Measurements from ENCODE around the gene SPSB1. TPM values are rescaled to one million over a fixed set of nuclear protein-coding genes. Genes with fewer than 3 reads are reported as not detected.
A peak's percentile ranks its signal among the peaks of the same experiment; 100 is the strongest.

Gene SPSB1
- polyA plus RNA-seq, 4 donors, result 11.6 to 14.5 (median 12.6) TPM

DNA sequence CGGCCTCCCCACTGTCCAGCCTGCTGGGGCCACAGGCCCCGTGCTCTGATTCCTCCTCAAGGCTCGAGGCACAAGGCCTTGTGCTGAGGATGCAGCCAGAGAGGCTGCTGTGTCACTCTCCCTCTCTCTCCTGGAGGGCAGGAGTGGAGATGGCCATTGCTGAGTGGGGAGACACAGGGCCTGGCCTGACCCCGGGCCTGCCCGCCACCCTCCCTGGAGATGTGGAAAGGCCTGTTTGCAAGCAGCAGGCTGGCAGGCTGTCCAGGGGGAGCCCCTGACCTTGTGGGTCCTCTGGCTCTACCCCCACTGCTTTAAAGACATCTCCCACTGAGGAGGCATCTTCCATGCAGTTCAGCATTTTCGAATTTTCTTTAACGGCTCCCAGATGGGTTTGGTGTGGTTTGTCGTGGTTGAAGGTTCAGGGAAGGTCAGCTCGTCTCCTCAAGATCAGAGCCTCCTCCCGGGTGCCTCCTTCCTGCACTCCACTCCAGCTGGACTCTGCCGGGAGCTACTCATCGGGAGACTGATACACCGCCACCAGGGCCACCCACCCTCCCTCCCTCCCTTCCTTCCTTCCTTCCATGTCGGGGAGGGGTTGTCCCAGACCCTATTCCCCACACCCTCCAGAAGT is 69.1 kb downstream of the SPSB1 start:
- DNase-seq (ENCODE audit: low read depth in 4 of 4, low spot score in 3 of 4), result no peak

DNA sequence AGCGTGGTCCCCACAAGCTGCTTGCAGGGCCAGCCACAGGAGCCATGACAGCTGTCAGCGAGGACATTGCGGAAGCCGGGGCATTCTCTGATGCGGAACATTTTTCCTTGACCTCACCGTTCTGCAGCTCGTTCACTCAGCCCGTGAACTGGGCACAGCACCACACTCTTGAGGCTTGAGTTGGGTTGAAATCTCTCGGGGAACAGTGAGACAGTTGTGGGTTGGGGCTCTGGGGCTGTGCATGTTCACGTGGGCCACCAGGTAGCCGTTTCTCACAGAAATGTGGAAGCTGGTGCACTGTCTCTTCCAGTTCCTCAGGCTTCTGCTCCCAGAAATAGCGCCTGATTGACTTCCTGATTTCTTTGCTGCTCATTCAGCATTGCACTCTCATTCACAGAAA is 69.8 kb downstream of the SPSB1 start:
- DNase-seq (ENCODE audit: low read depth in 4 of 4, low spot score in 3 of 4), result no peak

DNA sequence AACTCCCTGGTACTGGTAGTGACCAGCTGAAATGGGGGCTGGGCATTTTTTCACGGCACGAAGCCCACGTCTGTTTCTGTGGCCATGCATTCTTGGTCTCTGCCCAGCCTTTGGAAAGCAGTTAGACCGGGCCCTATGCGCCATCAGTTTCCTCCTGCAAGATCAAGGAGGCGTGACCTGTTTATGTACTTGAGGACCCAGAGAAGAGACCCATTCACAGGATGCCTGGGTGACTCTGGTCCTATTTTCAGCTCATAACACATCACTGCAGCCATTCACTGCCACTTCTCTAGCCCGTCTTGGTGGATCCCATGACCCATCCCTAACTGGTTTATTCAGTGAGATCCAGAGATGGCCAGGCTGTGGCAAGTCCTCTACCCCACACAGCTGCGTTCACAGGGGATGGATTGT is 70.4 kb downstream of the SPSB1 start:
- no peak for DNase-seq (ENCODE audit: low read depth in 4 of 4, low spot score in 3 of 4)

DNA sequence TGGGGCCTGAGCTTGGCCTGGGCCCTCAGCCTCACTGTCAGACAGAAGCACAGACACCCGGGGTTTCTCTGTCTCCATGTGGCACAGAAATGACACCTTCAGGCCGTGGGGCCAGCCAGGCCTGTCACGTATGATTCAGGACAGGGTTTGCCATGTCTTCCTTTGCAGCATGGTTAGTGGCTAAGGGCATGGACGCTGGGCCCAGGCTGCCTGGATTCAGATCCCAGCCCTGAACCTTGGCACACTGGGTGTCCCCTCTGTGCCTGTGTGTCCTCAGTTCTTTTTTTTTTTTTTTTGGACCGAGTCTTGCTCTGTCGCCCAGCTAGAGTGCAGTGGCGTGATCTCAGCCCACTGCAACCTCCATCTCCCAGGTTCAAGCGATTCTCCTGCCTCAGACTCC is 73.6 kb downstream of the SPSB1 start:
- DNase-seq (ENCODE audit: low read depth in 4 of 4, low spot score in 3 of 4), result no peak

DNA sequence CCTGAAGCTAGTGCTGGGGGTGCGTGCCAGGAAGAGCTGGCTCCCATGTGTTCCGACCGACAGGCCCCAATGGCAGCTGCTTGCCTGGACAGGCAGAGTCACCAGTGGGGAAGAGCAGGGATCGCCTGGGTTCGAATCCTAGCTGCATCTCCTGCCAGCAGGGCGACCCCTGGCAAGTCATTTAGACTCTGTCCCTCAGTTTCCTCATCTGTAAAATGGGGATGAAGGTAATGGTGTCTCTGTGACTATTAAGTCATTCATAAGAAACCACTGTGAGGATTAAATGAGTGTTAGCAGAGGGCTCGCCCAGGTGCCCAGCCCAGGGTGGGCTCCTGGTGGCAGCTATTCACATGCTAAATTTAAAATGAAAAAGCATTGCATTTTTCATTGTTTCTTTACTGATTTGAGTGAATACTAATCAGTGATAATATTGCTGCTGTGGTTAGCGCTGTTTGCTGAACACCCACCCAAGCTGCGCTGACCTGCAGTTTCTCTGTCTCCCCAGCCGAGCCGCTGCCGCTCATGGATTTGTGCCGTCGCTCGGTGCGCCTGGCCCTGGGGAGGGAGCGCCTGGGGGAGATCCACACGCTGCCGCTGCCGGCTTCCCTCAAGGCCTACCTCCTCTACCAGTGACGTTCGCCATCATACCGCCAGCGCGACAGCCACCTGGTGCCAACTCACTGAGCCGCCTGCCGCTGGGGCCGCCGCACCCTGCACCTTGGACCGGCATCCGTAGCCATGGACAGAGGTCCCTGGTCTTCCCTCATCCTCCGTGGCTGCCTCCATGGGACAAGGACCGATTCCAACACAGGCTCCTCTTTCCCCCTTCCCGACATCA is 74.5 kb downstream of the SPSB1 start:
- DNase-seq (ENCODE audit: low read depth in 4 of 4, low spot score in 3 of 4), result no peak

DNA sequence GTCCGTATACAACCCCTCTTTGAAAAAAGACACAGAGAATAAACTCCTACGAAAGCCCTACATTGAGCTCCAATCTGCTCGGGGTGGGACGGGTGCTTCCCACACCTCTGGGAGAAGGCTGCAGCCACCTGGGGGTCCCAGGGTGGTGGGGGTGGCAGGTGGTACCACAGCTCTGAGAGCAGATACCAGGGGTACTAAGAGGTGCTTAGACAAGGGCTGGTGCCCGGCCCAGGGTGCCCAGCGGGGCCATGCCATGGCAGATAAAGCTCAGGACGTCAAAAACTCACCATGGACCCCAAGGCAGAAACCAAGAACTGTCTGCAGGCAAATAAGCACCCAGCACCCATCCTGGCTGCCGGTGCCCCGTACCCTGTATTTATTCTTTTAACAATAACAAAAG is 75.1 kb downstream of the SPSB1 start:
- DNase-seq (ENCODE audit: low read depth in 4 of 4, low spot score in 3 of 4), result no peak

DNA sequence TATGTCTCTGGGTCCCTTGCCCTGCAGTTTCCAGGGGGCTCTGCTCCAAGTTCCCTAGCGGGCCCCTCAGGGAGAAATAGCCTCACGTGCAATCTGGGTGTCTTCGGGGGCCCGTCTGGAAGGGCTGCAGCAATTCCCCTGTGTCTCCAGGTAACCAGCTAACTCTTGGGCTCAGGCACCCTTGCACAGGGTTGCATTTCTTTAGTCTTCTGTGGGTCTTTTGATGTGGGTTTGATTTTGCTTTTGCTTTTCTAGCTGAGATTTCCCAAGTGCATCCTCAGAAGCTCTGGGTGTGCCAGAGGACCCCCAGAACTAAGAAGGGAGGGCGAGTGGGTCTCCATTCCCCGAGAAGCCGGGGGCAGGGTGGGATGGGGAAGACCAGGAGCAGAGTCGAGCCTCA is 75.7 kb downstream of the SPSB1 start:
- DNase-seq (ENCODE audit: low read depth in 4 of 4, low spot score in 3 of 4), result no peak

DNA sequence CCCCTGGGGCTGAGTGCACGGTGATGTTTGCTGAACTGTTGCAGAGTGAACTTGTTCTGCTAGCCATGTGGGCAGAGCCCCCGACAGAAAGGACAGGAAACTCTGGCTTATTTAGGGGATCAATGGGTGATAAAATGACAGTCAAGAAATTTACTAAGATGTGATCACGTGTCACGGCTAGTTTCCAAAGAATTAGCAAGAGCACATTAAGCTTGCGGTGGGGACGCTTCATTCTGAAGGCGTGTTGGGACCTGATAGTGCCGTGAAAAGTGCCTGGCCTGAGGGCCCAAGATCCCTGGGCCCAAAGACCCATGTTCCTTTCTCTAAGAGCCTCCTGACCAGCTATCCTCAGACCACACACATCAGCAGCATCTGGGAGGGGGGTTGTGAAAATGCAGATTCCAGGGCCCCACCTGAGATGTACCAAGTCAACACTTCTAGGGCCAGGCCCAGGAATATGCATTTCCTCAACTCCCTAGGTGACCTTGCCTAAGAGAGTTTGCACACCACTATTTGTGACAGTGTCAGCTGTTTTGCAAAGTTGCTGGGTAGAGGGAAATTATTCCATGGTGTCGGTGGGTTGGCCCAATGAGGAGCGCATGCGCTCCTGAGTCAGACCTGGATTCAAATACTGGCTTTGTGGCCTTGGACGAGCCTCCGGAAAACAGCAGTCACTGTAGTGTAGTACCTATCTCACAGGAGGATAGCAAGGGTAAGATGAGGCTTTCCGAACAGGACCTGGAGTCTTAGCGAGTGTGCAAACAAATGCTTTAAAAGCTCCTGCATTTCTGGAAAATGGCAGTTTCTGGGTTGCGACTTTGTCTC is 77.5 kb downstream of the SPSB1 start:
- no peak for DNase-seq (ENCODE audit: low read depth in 4 of 4, low spot score in 3 of 4)

DNA sequence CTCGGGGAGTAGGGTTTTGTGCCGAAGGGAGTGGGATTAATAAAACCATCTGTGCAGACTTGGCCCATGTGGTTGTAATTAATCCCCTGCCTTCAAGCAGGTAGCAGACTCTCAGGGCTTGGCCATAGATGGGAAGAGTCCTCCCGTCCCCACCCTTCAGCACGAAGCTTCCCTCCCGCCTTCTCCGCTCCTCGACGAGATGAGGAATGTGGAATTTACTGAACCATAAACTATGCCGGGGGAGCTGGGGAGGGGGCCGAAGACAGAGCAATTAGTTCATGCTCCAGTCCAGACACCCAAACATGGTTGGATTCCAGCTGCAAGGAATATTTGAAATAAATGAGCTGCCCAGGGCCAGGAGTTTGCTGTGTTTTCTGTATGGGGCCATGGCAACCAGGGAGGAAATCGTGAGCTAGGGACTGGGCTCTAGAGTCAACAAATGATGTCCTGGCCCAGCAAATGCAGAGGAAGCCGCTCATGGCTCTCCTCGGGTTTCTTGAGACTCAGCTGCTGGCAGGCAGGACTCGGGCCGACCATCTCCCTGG is 78.8 kb downstream of the SPSB1 start:
- DNase-seq (ENCODE audit: low read depth in 4 of 4, low spot score in 3 of 4), result peak; percentile 76 to 92 (median 86)

DNA sequence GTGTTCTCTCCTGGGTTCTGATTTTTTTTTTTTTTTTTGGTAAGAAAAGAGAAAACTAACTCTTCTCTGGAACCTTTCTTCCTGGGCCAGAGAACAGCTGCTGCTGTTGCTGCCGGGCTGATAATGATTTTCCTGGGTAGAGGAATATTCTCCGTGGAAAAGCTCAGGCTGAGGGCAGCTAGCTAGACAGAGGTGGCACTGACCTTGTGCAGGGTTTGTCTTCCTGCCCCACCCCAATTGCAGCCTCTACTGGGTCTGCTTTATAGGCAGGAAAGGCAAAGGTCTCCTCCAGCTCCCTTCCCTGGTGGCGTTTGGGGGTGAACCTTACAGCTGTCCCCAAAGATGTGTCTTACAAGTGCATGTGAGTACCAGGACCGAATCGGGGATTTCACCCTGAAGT is 79.3 kb downstream of the SPSB1 start:
- no peak for DNase-seq (ENCODE audit: low read depth in 4 of 4, low spot score in 3 of 4)

DNA sequence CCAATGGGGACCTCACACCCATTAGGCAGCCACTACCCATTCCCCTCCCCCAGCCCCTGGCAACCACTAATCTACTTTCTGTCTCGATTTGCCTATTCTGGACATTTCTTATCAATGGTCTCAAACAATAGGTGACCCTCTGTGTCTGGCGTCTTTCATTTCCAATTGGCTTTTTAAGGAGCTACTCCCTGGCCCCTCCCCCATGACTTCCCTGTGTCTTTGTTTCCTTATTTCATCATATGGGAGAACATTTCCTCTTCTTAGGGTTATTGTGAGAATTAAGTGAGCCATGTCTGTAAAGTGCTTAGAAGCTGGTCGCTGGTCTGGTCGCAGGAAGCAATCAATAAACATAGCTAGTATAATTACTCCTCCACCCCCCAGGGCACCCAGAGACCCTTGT is 80.9 kb downstream of the SPSB1 start:
- DNase-seq (ENCODE audit: low read depth in 4 of 4, low spot score in 3 of 4), result no peak

DNA sequence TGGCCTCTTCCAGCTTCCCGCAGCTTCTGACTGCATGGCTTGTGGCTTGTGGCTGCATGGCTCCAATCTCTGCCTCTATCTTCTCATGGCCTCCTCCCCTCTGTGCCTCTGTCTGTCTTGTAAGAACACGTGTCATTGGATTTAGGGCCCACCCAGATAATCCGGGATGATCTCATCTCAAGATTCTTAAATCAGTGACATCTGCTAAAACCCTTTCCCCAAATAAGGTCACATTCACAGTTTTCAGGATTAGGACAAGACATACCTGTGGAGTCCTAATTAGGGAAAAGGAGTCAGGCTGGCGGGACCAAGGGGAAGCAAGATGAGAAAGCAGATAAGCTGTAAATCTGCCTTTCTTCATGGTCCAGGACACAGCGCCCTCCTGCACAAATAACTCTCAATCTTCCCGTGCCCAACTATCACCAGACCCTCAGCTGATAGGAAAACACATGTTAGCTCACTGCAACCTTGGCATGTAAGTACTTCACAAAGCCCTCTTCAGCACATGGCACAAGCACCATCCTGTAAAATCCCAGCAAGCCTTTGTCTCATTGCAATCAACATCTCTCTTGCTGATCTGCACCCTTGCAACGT is 82.2 kb downstream of the SPSB1 start:
- no peak for DNase-seq (ENCODE audit: low read depth in 4 of 4, low spot score in 3 of 4)

DNA sequence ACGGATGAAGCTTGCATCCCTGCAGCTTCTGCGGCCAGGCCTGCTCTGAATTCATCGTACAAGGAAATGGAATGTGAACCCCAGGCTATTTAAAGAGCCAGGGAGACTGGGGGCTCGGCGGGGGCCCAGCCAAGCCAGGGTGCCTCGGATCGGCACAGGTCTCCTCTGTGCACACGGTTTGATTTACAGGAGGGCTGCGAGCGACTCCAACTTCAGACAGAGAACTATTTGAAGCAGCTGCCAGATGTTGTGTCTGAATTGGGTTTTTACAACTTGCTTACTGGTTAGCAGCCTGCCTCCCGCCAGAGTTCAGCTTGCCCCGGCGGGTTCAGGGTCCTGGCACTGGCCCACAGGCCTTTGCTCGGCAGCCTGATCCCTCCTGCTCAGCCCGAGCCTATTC is 83.2 kb downstream of the SPSB1 start:
- DNase-seq (ENCODE audit: low read depth in 4 of 4, low spot score in 3 of 4), result no peak

DNA sequence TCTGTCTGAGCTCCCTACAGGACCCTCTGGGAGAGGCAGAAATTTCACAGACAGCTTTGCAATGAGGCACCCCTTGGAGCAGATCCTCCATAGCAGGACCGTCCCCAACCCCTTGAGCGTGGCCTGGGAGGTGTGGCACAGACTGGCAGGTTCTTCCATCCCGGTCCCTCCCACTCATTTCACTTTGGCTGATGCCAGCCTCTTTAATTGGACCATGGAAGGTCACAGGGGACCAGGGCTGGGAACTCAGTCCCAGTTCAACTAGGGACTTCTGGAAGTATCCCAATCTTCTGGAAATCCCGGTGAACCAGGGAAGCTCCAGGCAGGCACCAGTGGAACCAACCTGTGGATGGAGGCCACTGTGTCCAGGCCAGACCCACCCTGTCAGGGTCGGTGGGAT is 83.7 kb downstream of the SPSB1 start:
- DNase-seq (ENCODE audit: low read depth in 4 of 4, low spot score in 3 of 4), result no peak

DNA sequence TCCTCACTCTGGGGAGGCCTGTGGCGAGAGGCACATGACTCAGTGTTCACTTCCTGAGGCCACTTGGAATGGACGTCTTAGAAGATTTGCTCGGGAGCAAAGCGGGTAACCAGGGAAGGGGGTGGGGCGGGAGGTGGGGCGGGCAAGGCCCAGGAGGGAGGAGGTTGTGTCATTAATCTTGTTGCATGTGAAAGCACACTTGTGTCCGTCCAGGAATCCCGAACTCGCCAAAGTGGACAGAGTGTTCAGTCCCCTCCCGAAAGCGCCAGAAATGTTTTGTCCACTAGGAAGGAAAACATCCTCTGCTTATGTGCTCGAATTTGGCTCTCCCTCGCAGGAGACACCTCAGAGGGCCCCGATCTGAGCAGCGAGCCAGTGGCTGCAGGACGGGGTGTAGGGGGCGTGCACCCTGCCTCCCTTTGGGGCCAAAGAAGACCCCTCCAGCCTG is 84.2 kb downstream of the SPSB1 start:
- DNase-seq (ENCODE audit: low read depth in 4 of 4, low spot score in 3 of 4), result no peak

DNA sequence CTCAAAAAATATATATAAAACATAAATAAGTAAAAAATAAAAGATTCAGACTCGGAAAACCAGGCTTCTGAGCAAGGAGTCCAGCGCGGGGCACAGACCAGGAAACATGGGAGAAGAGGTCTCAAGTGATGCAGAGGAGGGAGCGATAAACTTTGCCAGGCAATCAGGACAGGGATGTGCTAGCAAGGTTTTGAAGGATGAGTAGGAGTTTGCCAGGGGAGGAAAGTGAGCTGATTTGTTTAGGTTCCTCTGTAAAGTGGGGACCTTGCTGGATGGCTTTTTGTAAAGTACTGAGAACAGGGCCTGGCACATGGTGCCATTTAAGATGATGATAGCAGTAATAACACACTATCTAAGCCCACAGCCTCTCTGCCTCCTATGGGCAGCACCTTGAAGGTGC is 86.1 kb downstream of the SPSB1 start:
- DNase-seq (ENCODE audit: low read depth in 4 of 4, low spot score in 3 of 4), result no peak

DNA sequence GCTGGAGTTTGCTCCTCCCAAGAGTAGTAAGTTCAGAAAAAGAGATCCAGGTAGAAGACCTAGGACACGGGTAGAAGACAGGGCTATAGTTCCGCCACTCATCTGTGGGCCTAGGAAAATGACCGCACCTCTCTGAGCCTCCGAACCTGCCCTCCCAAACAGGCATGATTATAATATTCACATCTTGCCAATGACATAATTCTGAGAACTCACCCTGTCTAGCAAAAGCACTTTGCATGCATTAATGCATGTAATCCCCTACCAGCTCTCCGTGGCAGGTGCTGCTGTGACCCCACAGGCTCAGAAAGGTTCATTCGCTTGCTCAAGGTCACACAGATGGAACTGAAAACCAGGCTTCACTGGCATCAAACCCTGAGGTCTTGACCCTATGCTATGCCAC is 88.0 kb downstream of the SPSB1 start:
- no peak for DNase-seq (ENCODE audit: low read depth in 4 of 4, low spot score in 3 of 4)

DNA sequence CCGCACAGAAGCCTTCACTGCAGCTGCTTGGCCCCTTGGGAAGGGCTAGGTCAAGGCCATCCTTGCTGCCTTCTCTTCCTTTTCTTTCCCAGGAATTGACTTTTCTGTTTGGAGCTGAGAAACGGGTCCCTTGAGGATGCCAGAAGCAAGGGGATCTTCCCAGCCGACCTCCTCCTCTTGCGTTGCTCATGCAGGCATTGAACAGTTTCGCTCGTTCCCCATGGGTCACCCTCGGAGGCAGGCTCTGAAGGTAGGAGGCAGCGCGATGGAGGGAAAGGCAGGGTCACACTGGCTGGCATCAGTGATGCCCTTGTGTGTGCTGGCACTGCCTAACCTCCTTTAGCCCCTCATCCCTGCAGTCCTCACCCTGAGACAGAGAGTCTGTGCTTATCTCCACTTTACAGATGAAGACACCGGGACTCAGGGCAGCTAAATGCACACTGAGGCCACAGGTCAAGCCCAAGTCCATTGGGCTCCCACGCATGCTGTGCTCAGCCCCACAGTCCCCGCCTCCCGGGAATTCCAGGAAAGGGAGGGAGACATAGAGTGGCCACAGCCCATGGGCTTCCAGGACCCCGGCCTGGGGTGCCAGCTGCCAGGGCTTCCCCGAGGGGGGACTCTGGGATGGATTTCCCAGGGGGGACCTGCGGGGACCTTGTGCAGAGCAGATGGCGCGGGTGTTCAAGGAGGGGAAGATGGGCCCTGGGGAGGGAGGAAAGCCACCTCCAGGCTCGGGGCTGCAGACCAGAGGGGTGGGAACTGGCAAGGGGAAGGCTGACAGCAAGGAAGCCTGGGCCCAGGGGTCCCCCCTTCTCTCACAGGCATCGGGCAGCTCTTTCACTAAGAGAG is 90.2 kb downstream of the SPSB1 start:
- no peak for DNase-seq (ENCODE audit: low read depth in 4 of 4, low spot score in 3 of 4)

DNA sequence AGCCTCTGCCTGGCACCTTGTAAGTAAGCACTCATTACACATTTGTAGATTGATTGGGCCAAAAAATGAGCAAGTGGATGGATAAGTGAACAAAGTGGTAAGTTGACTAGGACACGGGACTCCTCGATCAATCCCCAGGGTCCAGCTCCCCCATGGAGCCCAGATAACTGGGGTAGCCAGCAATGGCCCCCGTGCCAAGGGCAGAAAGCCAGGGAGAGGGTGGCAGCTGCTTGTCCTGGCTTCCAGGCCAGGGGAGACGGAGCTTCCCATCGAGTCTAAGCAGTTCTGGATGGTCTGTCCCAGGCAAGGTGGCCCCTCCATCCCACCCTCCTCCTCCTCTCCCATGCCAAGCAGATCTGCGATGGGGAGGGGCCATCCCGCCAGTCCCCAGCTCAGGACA is 91.4 kb downstream of the SPSB1 start:
- no peak for DNase-seq (ENCODE audit: low read depth in 4 of 4, low spot score in 3 of 4)

DNA sequence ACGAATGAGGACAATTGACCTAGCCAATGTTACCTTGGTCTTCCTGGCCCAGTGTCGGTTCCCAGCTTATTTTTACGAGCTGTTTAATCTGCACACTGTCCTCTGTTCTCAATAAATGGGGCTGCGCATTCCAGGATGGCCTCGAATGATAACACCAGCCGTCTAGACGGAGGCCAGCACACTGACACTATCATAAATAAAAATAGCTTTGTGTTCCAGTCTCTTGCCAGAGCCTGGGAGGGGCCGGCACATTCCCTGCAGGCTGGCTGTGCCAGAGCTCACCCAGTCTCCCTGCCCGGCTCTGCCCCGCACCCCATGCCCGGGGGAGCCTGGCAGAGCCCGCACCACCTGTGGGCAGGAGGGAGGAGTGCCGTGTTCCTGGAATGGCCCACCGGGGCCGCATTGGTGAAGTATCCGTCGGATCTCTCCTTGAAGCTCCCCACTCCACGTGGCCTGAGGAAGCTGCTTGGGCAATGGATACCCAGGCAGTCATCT is 92.1 kb downstream of the SPSB1 start:
- DNase-seq (ENCODE audit: low read depth in 4 of 4, low spot score in 3 of 4), result no peak
